HepG2 (cell line): ENCODE results near the gene LINGO1. TPM values are rescaled to one million over a fixed set of nuclear protein-coding genes. Genes with fewer than 3 reads are reported as not detected.

Experiments
- ATAC-seq: fragments of 200-7000 bp; cut with Tn5 transposase; 3 replicates; pipeline ENCODE4 v1.9.1; 2020; ENCODE audit warnings: mild to moderate bottlenecking, moderate library complexity
- BruUV-seq: library from RNA; stranded (reverse); fragments of 400-500 nt; replicated peaks from 2 replicates; lab custom pipeline; 2021; lab: Mats Ljungman, UMichigan
- CTCF ChIA-PET: fragments of 300-600 bp; formaldehyde crosslinking; extraction: SDS; loops from one replicate; lab custom pipeline; 2021; ENCODE audit warnings: low total read pairs, inconsistent platforms, low intra/inter-chr PET ratio; lab: Yijun Ruan, JAX
- POLR2A ChIA-PET: fragments of 350-600 bp; sonication (Branson Sonifier 250); formaldehyde crosslinking; loops from one replicate; lab custom pipeline; 2020; ENCODE audit warnings: antibody characterized with exemption, inconsistent platforms; lab: Yijun Ruan, JAX
- DNase-seq: peaks from one replicate; pipeline ENCODE4 v3.0.0-alpha.2; 2015; ENCODE audit warnings: low spot score
- FAIRE-seq: peaks from 3 replicates; lab custom pipeline; 2011; peaks lifted over from hg19 to GRCh38; lab: Jason Lieb, UNC
- H2AFZ ChIP-seq: one replicate; pipeline ENCODE4 v1.6.1; 2011; ENCODE audit warnings: low read length, inconsistent platforms
- H3K27ac ChIP-seq: fragments of 300-600 bp; 3 replicates; pipeline ENCODE4 v1.8.0; 2011; ENCODE audit warnings: mixed run types, mild to moderate bottlenecking, mixed read lengths, low read length, inconsistent platforms; ENCODE audit not compliant: insufficient read depth; ENCODE audit errors: extremely low read length
- H3K27me3 ChIP-seq, 2 experiments: fragments of 200-600 bp in 1 of 2; 2 replicates in 1 of 2; 3 replicates in 1 of 2; pipeline versions ENCODE4 v1.6.0 to v1.8.0; 2011; ENCODE audit warnings: low read length in 2 of 2, mild to moderate bottlenecking in 2 of 2, moderate library complexity in 2 of 2, inconsistent platforms in 1 of 2; ENCODE audit not compliant: insufficient read depth in 2 of 2, control insufficient read depth in 1 of 2
- H3K36me3 ChIP-seq, 2 experiments: fragments of 200-600 bp in 1 of 2; replicated peaks in 1 of 2; 2 replicates in 1 of 2; 3 replicates in 1 of 2; pipeline versions ENCODE4 v1.5.1 to v1.8.0; 2011; ENCODE audit warnings: low read length in 2 of 2, inconsistent platforms in 1 of 2; ENCODE audit not compliant: insufficient read depth in 2 of 2, control insufficient read depth in 1 of 2
- H3K4me1 ChIP-seq: 2 replicates; pipeline ENCODE4 v1.5.1; 2012; ENCODE audit warnings: low read length, inconsistent platforms; ENCODE audit not compliant: insufficient read depth
- H3K4me2 ChIP-seq: 2 replicates; pipeline ENCODE4 v1.6.0; 2011; ENCODE audit warnings: low read depth, low read length, inconsistent platforms
- H3K4me3 ChIP-seq, 3 experiments: fragments of 200-600 bp in 1 of 3; sonication (generic), shearing (Covaris generic) in 1 of 3; replicated peaks in 1 of 3; 2 replicates each; pipeline ENCODE4 v1.5.1; 2011 to 2016; ENCODE audit warnings: low read length in 3 of 3, inconsistent platforms in 2 of 3, low read depth in 2 of 3, mild to moderate bottlenecking in 2 of 3, control low read depth in 1 of 3, mixed read lengths in 1 of 3; ENCODE audit not compliant: insufficient read depth in 1 of 3
- H3K79me2 ChIP-seq: one replicate; pipeline ENCODE4 v1.6.1; 2011; ENCODE audit warnings: low read length, inconsistent platforms; ENCODE audit not compliant: insufficient read depth
- H3K9ac ChIP-seq: 2 replicates; pipeline ENCODE4 v1.6.0; 2011; ENCODE audit warnings: mild to moderate bottlenecking, low read depth, low read length, inconsistent platforms; ENCODE audit not compliant: insufficient read depth
- H3K9me3 ChIP-seq: 2 replicates; pipeline ENCODE4 v1.5.1; 2012; ENCODE audit warnings: mild to moderate bottlenecking, low read length
- H4K20me1 ChIP-seq: 2 replicates; pipeline ENCODE4 v1.6.0; 2011; ENCODE audit warnings: inconsistent platforms, mild to moderate bottlenecking, low read length, moderate library complexity; ENCODE audit not compliant: insufficient read depth
- BCL3 ChIP-seq: sonication (generic); formaldehyde crosslinking; IDR thresholded peaks from 2 replicates; pipeline ENCODE4 v1.5.1; 2020; ENCODE audit warnings: mild to moderate bottlenecking, missing genetic modification reagents, moderate library complexity
- GATAD1 ChIP-seq: IDR thresholded peaks from 2 replicates; pipeline ENCODE4 v1.6.1; 2016; ENCODE audit warnings: missing genetic modification reagents, missing compliant biosample characterization
- KDM6A ChIP-seq: IDR thresholded peaks from 2 replicates; pipeline ENCODE4 v1.6.1; 2016; ENCODE audit warnings: low read depth
- NBN ChIP-seq: fragments of 450-650 bp; conservative IDR thresholded peaks from 2 replicates; pipeline ENCODE4 v1.6.1; 2017
- RERE ChIP-seq: IDR thresholded peaks from 2 replicates; pipeline ENCODE4 v1.6.1; 2016; ENCODE audit warnings: low read depth, missing genetic modification reagents, missing compliant biosample characterization
- SP1 ChIP-seq, 2 experiments: fragments of 450-650 bp in 1 of 2; sonication (generic) in 1 of 2; formaldehyde crosslinking in 1 of 2; IDR thresholded peaks; 2 replicates each; pipeline versions ENCODE4 v1.4.0 to v1.6.1; 2016 to 2020; ENCODE audit warnings: missing genetic modification reagents in 1 of 2
- STAG1 ChIP-seq: sonication (generic); formaldehyde crosslinking; IDR thresholded peaks from 2 replicates; pipeline ENCODE4 v1.4.0; 2020; ENCODE audit warnings: missing genetic modification reagents
- TAF15 ChIP-seq: fragments of 200-400 bp; formaldehyde crosslinking; IDR thresholded peaks from one replicate; pipeline ENCODE4 v1.6.1; 2018; ENCODE audit warnings: mild to moderate bottlenecking, low read depth, low read length; ENCODE audit not compliant: poor library complexity, severe bottlenecking
- ZFP36 ChIP-seq: fragments of 150-350 bp; IDR thresholded peaks from 2 replicates; pipeline ENCODE4 v1.6.1; 2018; ENCODE audit warnings: borderline replicate concordance, low read length, low read depth; ENCODE audit not compliant: partially characterized antibody
- ZMYM3 ChIP-seq: sonication (generic); formaldehyde crosslinking; IDR thresholded peaks from 2 replicates; pipeline ENCODE4 v1.5.1; 2020; ENCODE audit warnings: mild to moderate bottlenecking, missing genetic modification reagents
- ZNF264 ChIP-seq: sonication (generic); formaldehyde crosslinking; IDR thresholded peaks from 2 replicates; pipeline ENCODE4 v1.4.0; 2020; ENCODE audit warnings: missing genetic modification reagents
- ZNF614 ChIP-seq: IDR thresholded peaks from 2 replicates; pipeline ENCODE4 v1.6.1; 2018; ENCODE audit warnings: missing biosample characterization, missing genetic modification reagents, inconsistent platforms, borderline replicate concordance
- ZNF768 ChIP-seq: sonication (generic); formaldehyde crosslinking; IDR thresholded peaks from 2 replicates; pipeline ENCODE4 v1.4.0; 2020; ENCODE audit warnings: missing genetic modification reagents
- WGBS: methylation state at CpG from one replicate; pipeline ENCODE4 v1.1.6; 2017; ENCODE audit warnings: low lambda C conversion rate; 5-methylcytosine and 5-hydroxymethylcytosine counted together
- in situ Hi-C: cut with HindIII; loops from 2 replicates; pipeline ENCODE4 v1.10.0; 2017; ENCODE audit warnings: low pct_unique_long_range_greater_than_20kb; ENCODE audit not compliant: extremely low pct_ligation_motif_present
- intact Hi-C: fragments of 100-400 bp; cut with micrococcal nuclease; formaldehyde crosslinking; loops from one replicate; pipeline ENCODE4 v1.10.0; 2022; ENCODE audit not compliant: unreplicated experiment
- polyA plus RNA-seq, 8 experiments: library from polyadenylated mRNA; depleted of rRNA in 3 of 8; stranded (reverse) in 7 of 8; unstranded in 1 of 8; fragments of >200 nt; fragmentation: Illumina TruSeq in 4 of 8; extraction: Trizol in 4 of 8; gene quantifications; 2 replicates each; pipeline versions ENCODE4 v1.2.1 to v1.2.3, GENCODE V29; 2011 to 2016; ENCODE audit warnings: low read depth in 4 of 8, missing spikeins in 1 of 8, mixed read lengths in 1 of 8; ENCODE audit not compliant: insufficient read depth in 1 of 8
- total RNA-seq, 5 experiments: library from RNA; depleted of rRNA; stranded (reverse); fragments of >200 nt; fragmentation: Illumina TruSeq; extraction: Trizol; gene quantifications; 2 replicates each; pipeline ENCODE4 v1.2.3, GENCODE V29; 2016; ENCODE audit warnings: low read depth in 1 of 5
- TF ChIP-seq, protein P1 (sequence below): sonication (generic); formaldehyde crosslinking; IDR thresholded peaks from 2 replicates; pipeline ENCODE4 v1.5.0; 2020; ENCODE audit warnings: mild to moderate bottlenecking, missing genetic modification reagents, moderate library complexity

The LINGO1 gene
- total and polyA plus RNA-seq, 2 of the 13 experiments (the other 11 are each of a cell fraction or from before 2014, with no cell fraction given) = 0.07 TPM; not detected in 1

GRCh38 chr15:77636209-77636608 lies 3.5 kb upstream of the LINGO1 start (continued):
- TF ChIP-seq RERE (CRISPR knock-in tag) (no peak), ZNF614 (CRISPR knock-in tag) (no peak), TAF15 (no peak), NBN (no peak), KDM6A (no peak)

- FAIRE-seq (peak; percentile 4), DNase-seq (peak; percentile 46), ATAC-seq (peak; percentile 57)
- Histone ChIP-seq H3K9ac (no peak overlapping the region), H3K27me3 (peaks cover 5 to 43% of the 10 kb centered on the region in 2 experiments; a peak in 4 of 5 replicates), H4K20me1 (no peaks in the 10 kb centered on the region), H3K4me1 (peaks cover 5% of the 10 kb centered on the region; the same call in 1 of the 2 replicates), H3K4me2 (no peak overlapping the region), H3K36me3 (no peaks in the 10 kb centered on the region), H3K79me2 (no peaks in the 10 kb centered on the region), H3K27ac (no peak overlapping the region), H2AFZ (no peak overlapping the region), H3K9me3 (no peaks in the 10 kb centered on the region), H3K4me3 (no peak overlapping the region)
- in situ Hi-C loops = loop anchor here (25.0 kb wide), 1 partner anchor 178 kb away; no protein-coding TSS in a partner anchor
- ChIA-PET CTCF (interaction anchor here (1.0 to 3.3 kb wide), 8 partner anchors 9 to 241 kb away, joined by 3 to 38 read pairs (median 7); no protein-coding TSS in a partner anchor), POLR2A (no interaction called here)
- intact Hi-C loops = loop anchor here (5.0 kb wide), 1 partner anchor 92 kb away; no protein-coding TSS in a partner anchor
- WGBS = 58% methylated on average over 6 of the region's 34 CpGs
- no TSS peak for BruUV-seq
- TF ChIP-seq BCL3 (CRISPR knock-in tag) = 0 out of 2 replicates have a peak, but pooled peaks have one; percentile 25
- no peak for TF ChIP-seq ZNF264 (CRISPR knock-in tag)
- peak; percentile 88 for TF ChIP-seq ZMYM3 (CRISPR knock-in tag)
- no peak for TF ChIP-seq GATAD1 (CRISPR knock-in tag)
- TF ChIP-seq SP1 (IDR thresholded peaks at IDR 0.05) = no peak
- 0 out of 2 replicates have a peak, but pooled peaks have one; percentile 23 for TF ChIP-seq SP1 (CRISPR knock-in tag; IDR thresholded peaks at IDR 0.05)
- TF ChIP-seq ZFP36 = peak; percentile 78
- peak; percentile 100 for TF ChIP-seq ZNF768 (CRISPR knock-in tag)
- TF ChIP-seq, protein P1, sequence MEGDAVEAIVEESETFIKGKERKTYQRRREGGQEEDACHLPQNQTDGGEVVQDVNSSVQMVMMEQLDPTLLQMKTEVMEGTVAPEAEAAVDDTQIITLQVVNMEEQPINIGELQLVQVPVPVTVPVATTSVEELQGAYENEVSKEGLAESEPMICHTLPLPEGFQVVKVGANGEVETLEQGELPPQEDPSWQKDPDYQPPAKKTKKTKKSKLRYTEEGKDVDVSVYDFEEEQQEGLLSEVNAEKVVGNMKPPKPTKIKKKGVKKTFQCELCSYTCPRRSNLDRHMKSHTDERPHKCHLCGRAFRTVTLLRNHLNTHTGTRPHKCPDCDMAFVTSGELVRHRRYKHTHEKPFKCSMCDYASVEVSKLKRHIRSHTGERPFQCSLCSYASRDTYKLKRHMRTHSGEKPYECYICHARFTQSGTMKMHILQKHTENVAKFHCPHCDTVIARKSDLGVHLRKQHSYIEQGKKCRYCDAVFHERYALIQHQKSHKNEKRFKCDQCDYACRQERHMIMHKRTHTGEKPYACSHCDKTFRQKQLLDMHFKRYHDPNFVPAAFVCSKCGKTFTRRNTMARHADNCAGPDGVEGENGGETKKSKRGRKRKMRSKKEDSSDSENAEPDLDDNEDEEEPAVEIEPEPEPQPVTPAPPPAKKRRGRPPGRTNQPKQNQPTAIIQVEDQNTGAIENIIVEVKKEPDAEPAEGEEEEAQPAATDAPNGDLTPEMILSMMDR (CRISPR knock-in tag) = peak; percentile 76
- peak; percentile 17 for TF ChIP-seq STAG1 (CRISPR knock-in tag)
Measured at GRCh38 chr15:77634266-77634962, 1.7 kb upstream of the LINGO1 start.
